HG02885 (cell line): ENCODE data around the gene KCNQ2.

Experiments used
- ATAC-seq: cut with Tn5 transposase; IDR thresholded peaks from one replicate; pipeline ENCODE4 v1.9.1; 2021; ENCODE audit warnings: mild to moderate bottlenecking; ENCODE audit not compliant: unreplicated experiment, poor library complexity

Gene KCNQ2

DNA sequence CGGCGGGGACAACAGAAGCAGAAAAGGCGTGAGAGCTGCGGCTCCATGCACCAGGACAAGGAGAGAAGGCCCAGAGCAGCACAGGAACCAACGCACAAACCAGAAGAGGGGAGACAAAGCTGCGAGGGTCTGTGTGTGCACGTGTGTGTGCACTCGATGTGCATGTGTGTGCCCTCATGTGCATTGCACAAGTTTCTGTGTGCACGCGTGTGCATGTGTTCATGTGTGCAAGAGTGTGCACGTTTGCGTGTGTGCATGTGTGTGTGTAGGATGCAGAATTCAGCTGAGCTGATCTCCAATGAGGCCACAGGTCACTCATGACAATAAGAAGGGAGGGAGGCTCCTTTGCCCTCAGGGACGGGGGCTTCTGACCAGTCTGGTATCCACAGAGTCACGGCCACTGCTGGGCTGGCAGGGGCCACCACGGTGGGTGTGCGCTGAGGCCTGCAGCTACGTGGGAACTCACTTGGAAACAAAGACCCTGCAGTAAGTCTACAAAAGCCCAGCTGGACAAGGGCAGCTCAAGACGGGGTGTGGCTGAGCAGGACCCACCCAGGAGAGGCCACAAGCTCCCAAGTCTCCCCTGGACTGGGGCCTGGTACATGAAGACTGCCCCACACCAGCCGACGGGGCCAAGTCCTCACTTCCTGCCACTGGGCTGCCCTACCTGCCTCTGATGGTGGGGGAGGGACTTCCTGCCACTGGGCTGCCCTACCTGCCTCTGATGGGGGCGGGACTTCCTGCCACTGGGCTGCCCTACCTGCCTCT is 63.2 kb downstream of the KCNQ2 start:
- ATAC-seq, result no peak

DNA sequence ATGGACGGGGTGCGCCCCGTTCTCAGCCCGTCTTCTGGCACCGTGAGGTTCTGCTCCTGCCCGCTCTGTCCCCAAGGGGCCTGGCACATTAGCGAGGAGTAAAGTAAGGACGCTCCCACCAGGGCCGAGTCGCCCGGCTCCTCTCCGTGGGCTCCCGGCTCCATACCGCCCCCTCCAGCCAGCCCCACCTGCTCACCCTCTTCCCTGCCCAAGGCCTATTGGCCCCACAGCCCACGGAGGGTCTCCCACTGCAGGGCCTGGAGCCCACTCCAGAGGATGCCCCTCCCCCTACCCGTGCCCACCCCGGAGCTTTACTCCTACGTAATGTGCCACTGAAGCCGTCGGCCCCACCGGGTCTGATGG is 63.8 kb downstream of the KCNQ2 start:
- no peak for ATAC-seq

DNA sequence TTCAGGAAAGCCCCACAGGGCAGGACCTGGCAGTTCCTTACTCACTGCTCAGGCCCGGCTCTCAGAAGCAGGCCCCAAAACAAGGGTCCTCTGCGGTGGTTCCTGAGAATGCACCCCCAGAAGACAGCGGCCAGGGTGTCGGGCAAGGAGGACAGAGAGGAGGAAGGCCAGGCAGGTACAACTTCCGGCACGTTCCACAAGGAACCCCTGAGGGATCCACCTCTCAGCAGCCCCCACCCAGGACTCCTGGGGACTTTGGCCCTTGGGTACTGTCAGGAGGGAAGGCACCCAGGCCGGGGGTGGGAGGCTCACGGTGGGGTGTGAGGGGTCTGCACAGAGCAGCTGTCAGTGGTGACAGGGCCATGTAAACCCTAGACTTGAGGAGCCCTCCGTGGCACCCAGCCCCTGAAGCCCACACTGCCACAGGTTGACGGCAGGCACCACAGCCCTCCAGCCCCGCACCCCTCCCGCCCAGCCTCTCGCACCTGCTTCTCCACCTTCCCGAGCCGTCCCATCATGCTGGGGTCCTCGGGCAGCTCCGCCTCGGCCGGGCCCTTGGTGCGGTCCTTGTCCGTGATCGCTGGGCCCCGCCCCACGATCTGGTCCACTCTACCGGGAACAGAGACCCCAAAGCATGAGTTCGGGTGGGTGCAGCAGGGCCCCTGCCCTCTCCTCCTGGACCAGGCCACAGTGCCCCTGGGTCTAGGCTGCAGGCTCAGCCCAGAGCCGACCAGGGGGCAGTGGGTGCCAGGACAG is 64.3 kb downstream of the KCNQ2 start:
- ATAC-seq, result no peak

DNA sequence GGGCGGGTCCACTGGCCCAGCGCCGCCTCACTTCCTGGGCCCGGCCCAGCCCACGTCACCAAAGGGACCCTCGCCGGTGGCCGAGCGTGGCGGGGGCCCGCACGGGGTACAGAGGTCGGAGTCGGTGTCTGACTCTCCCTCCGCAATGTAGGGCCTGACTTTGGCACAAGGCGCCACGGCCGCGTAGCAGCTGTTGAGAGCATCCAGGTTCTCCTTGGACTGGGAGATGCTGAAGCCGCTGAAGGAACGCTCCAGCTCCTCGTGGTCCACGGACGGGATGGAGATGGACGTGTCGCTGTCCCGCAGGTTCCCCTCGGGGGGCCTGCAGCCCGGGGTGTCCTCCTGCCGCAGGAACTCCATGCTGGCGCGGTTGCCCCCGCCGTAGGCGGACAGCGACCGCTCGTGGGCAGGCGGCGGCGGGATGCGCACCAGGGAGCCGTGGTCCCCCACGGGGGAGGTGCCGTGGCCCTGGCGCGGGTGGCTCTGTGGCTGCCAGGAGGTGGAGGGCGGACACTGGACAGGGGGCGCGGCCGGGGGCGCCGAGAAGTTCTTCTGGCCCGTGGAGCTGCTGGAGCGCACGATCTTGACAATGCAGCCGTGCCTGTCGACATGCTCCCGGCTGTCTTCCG is 65.7 kb downstream of the KCNQ2 start:
- no peak for ATAC-seq

- ATAC-seq, result no peak
Measured at GRCh38 chr20:63406011-63406410, 66.4 kb downstream of the KCNQ2 start.

DNA sequence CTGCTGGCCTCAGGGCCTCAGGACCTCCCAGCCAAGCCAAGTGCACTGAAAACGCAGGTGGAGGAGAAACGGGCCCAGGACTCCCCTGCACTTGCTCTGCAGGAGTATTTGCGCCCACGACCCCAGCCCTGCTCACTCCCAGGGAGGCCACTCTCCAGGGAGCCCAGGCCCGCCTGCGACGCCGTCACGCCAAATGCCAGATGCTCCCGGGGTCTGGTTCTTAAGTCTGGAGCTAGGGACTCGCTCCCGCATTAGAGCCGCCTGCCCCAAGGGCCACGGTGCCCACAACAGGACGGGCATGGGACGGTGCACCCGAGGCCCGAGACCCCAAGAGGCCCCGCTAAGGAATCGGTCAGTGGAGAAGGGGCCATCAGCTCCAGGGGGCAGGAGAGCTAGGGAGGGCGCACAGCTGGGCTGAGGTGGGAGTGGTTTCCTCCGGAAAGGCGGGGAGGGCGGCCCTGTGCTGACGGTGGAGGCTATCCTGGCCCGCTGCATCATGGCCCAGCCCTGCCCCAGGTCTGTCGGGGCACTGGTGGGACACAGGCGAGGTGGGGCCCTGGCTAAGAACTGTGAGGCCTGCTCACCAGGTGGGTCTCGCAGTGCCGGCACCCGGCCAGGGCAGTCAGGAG is 67.2 kb downstream of the KCNQ2 start:
- ATAC-seq, result no peak

- no peak for ATAC-seq
Measured at GRCh38 chr20:63404129-63405085, 68.0 kb downstream of the KCNQ2 start.

GRCh38 chr20:63403403-63404105 is 68.9 kb downstream of the KCNQ2 start:
- ATAC-seq, result no peak

- ATAC-seq, result no peak
Measured at GRCh38 chr20:63402860-63403220, 69.6 kb downstream of the KCNQ2 start.

GRCh38 chr20:63402181-63402859 is 70.1 kb downstream of the KCNQ2 start:
- no peak for ATAC-seq

- no peak for ATAC-seq
Measured at GRCh38 chr20:63401384-63402110, 70.9 kb downstream of the KCNQ2 start.

- no peak for ATAC-seq
Measured at GRCh38 chr20:63400486-63401210, 71.8 kb downstream of the KCNQ2 start.

GRCh38 chr20:63399596-63400375 is 72.7 kb downstream of the KCNQ2 start:
- no peak for ATAC-seq

DNA sequence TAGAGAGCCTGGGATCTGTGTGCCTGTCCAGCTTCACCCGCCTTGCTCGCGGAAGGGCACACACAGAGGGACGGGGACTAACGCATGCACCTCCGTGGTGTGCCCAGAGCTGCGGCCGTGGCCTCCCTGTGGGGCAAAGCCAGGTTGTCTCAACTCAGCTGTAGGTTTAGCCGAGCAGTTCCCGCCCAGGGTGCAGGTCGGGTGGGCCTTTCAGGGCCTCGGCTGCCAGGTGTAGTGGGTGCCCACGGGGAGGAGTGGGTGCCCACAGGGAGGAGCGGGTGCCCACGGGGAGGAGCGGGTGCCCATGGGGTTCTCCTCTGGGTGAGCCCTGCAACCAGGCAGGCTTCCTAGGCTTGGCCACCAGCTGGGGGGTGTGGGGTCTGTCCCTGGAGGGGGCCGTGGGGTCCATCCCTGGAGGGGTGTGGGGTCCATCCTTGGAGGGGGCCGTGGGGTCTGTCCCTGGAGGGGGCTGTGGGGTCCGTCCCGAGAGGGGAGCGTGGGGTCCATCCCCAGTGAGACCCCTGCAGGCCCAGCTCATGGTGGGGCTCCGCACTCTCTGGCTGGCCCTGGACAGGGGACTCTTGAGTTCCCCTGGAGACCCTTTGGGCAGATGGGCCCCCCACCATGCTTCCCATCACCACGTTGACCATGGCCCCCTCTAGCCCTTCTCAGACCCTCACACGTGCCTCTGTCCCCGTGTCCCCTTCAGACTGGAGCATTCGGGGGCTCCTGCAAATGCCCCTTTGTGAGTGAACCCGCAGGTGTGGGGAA is 73.5 kb downstream of the KCNQ2 start:
- ATAC-seq, result no peak

DNA sequence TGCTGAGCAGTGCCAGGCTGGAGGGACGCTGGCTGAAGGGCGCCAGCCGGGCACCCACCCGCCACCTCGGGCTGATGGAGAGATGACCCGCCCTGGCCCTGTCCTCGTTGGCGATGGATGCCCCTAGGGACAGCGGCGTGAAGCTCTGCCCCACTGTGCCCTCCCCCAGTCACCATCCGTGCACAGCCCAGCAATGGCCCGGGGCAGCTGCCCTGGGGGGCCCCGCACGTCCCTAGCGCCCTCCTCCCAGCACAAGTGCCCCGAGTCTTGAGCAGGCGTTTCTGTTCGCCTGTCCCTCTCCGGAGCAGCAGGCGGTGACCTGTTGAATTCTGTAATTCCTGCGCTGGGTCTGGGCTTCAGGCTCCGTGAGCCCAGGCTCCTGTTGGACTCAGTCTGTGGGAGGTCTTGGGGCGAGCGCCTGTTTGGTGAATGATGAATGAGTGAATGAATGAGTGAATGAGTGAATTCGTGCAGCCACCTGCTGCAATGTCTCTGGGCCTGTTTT is 74.5 kb downstream of the KCNQ2 start:
- no peak for ATAC-seq
